Measurements from ENCODE around the gene VTI1A. TPM values are rescaled to one million over a fixed set of nuclear protein-coding genes. Genes with fewer than 3 reads are reported as not detected.

Gene VTI1A
- total RNA-seq, 1 donor from 2014 or later = 30.1 TPM

GRCh38 chr10:112634096-112634830, 187.2 kb downstream of the VTI1A start:
- H3K4me3 ChIP-seq (ENCODE audit: low read depth, low read length) = no peak overlapping the region
- no peak for TF ChIP-seq CTCF (conservative IDR thresholded peaks at IDR 0.05; ENCODE audit: low read depth, low read length)
- DNase-seq (ENCODE audit: low read depth) = no peak

- TF ChIP-seq CTCF (conservative IDR thresholded peaks at IDR 0.05; ENCODE audit: low read depth, low read length) = no peak
- DNase-seq (ENCODE audit: low read depth) = no peak
- H3K4me3 ChIP-seq (ENCODE audit: low read depth, low read length) = no peak overlapping the region
These were observed 190.9 kb downstream of the VTI1A start for GRCh38 chr10:112637901-112638300.

- no peak for DNase-seq (ENCODE audit: low read depth)
- no peak overlapping the region for H3K4me3 ChIP-seq (ENCODE audit: low read depth, low read length)
- TF ChIP-seq CTCF (conservative IDR thresholded peaks at IDR 0.05; ENCODE audit: low read depth, low read length) = no peak
These were observed 192.3 kb downstream of the VTI1A start for GRCh38 chr10:112639298-112639697.

GRCh38 chr10:112640638-112641037, 193.6 kb downstream of the VTI1A start:
- no peak for DNase-seq (ENCODE audit: low read depth)
- H3K4me3 ChIP-seq (ENCODE audit: low read depth, low read length) = no peak overlapping the region

GRCh38 chr10:112643600-112644264, 196.7 kb downstream of the VTI1A start:
- H3K4me3 ChIP-seq (ENCODE audit: low read depth, low read length) = no peak overlapping the region
- TF ChIP-seq CTCF (conservative IDR thresholded peaks at IDR 0.05; ENCODE audit: low read depth, low read length) = no peak
- DNase-seq (ENCODE audit: low read depth) = no peak

More at GRCh38 chr10:112640638-112641037, 193.6 kb downstream of the VTI1A start:
- TF ChIP-seq CTCF (conservative IDR thresholded peaks at IDR 0.05; ENCODE audit: low read depth, low read length) = no peak

- no peak for TF ChIP-seq CTCF (conservative IDR thresholded peaks at IDR 0.05; ENCODE audit: low read depth, low read length)
- H3K4me3 ChIP-seq (ENCODE audit: low read depth, low read length) = no peak overlapping the region
- DNase-seq (ENCODE audit: low read depth) = no peak
These were observed 197.2 kb downstream of the VTI1A start for GRCh38 chr10:112644265-112644645.

All from epithelial cell of proximal tubule (primary cell).